GM12891 (cell line): ENCODE measurements around the gene MPC2.

Source experiments
- POLR2A ChIP-seq: IDR thresholded peaks from 2 replicates; pipeline ENCODE4 v1.6.1; 2011; ENCODE audit warnings: low read depth, low read length, control low read depth
- POLR2AphosphoS5 ChIP-seq: IDR thresholded peaks from 2 replicates; pipeline ENCODE4 v1.6.1; 2011; ENCODE audit warnings: low read depth, low read length, control low read depth
- TAF1 ChIP-seq: IDR thresholded peaks from 2 replicates; pipeline ENCODE4 v1.6.1; 2011; ENCODE audit warnings: low read depth, low read length, control low read depth

DNA sequence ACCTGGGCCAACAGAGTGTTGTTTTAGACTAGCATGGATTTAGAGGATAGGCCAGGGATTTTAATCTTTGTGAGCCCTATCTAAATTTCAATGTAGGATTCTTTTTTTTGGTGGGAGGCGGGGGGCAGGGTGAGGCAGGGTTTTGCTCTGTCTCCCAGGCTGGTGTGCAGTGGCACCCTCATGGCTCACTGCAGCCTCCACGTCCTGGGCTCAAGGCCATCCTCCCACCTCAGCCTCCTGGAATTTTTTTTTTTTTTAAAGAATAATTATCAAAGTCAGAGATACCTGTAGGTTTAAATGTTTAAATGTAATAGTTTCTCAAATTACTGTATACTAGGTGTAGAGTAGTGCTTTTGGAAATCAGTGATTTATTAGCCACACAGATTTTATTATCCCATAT is 3.4 kb upstream of the MPC2 start:
- TF ChIP-seq POLR2A (no peak), TAF1 (no peak), POLR2AphosphoS5 (no peak)
